HEK293 (cell line): ENCODE data around the gene FRMD3.

Experiments
- CTCF ChIA-PET: fragments of 350-600 bp; formaldehyde crosslinking; extraction: SDS; loops from one replicate; lab custom pipeline; 2021; ENCODE audit warnings: antibody characterized with exemption; lab: Yijun Ruan, JAX
- POLR2A ChIA-PET: fragments of 300-600 bp; formaldehyde crosslinking; extraction: SDS; loops from one replicate; lab custom pipeline; 2020; ENCODE audit warnings: antibody characterized with exemption, inconsistent platforms; lab: Yijun Ruan, JAX
- H3K27ac ChIP-seq: fragments of 200-500 bp; sonication (Bioruptor generic); 2 replicates; pipeline ENCODE4 v1.5.1; 2014; ENCODE audit warnings: low read depth, low read length, control low read depth, inconsistent platforms; ENCODE audit errors: extremely low read depth
- H3K36me3 ChIP-seq, 2 experiments: fragments of 200-500 bp in 1 of 2; sonication (Bioruptor generic) in 1 of 2; 1 replicate in 1 of 2; 2 replicates in 1 of 2; pipeline ENCODE4 v1.5.1; 2014 to 2017; ENCODE audit warnings: inconsistent platforms in 2 of 2, low read length in 2 of 2; ENCODE audit not compliant: control insufficient read depth in 2 of 2, insufficient read depth in 1 of 2
- H3K4me1 ChIP-seq: fragments of 200-500 bp; sonication (Bioruptor generic); 2 replicates; pipeline ENCODE4 v1.5.1; 2014; ENCODE audit warnings: mild to moderate bottlenecking, low read length, inconsistent platforms; ENCODE audit not compliant: control insufficient read depth, insufficient read depth
- H3K4me3 ChIP-seq: 2 replicates; pipeline ENCODE4 v1.5.1; 2011; ENCODE audit warnings: low read depth, mild to moderate bottlenecking, control low read depth, low read length, moderate library complexity
- H3K9me3 ChIP-seq: fragments of 200-500 bp; sonication (Bioruptor generic); 2 replicates; pipeline ENCODE4 v1.5.1; 2014; ENCODE audit warnings: low read depth, low read length, inconsistent platforms; ENCODE audit not compliant: control insufficient read depth, insufficient read depth
- PRDM1 ChIP-seq: fragments of 450-650 bp; formaldehyde crosslinking; IDR thresholded peaks from 2 replicates; pipeline ENCODE4; 2016; ENCODE audit warnings: missing biosample characterization, missing genetic modification characterization
- PRDM10 ChIP-seq: fragments of 450-650 bp; formaldehyde crosslinking; IDR thresholded peaks from 2 replicates; pipeline ENCODE4 v1.5.1; 2016; ENCODE audit warnings: missing biosample characterization, missing genetic modification characterization
- SCRT2 ChIP-seq: fragments of 450-650 bp; formaldehyde crosslinking; IDR thresholded peaks from 2 replicates; pipeline ENCODE4 v1.5.1; 2016; ENCODE audit warnings: missing biosample characterization, missing genetic modification characterization
- SETDB1 ChIP-seq: IDR thresholded peaks from one replicate; pipeline ENCODE4 v1.6.1; 2017; ENCODE audit warnings: mild to moderate bottlenecking, low read length, moderate library complexity, mixed read lengths; ENCODE audit not compliant: insufficient read length
- ZNF18 ChIP-seq: fragments of 450-650 bp; formaldehyde crosslinking; IDR thresholded peaks from 2 replicates; pipeline ENCODE4 v1.5.1; 2016; ENCODE audit warnings: missing biosample characterization, missing genetic modification characterization
- ZNF398 ChIP-seq: fragments of 450-650 bp; formaldehyde crosslinking; IDR thresholded peaks from 2 replicates; pipeline ENCODE4 v1.5.1; 2017; ENCODE audit warnings: missing biosample characterization, missing genetic modification characterization
- ZNF518A ChIP-seq: fragments of 450-650 bp; formaldehyde crosslinking; conservative IDR thresholded peaks from 2 replicates; pipeline ENCODE4 v1.5.1; 2016; ENCODE audit warnings: low read depth, missing biosample characterization, missing genetic modification characterization
- ZNF555 ChIP-seq: fragments of 450-650 bp; formaldehyde crosslinking; conservative IDR thresholded peaks from 2 replicates; pipeline ENCODE4 v1.5.1; 2017; ENCODE audit warnings: missing biosample characterization, mild to moderate bottlenecking, missing genetic modification characterization, inconsistent platforms
- ZNF654 ChIP-seq: fragments of 450-650 bp; formaldehyde crosslinking; IDR thresholded peaks from 2 replicates; pipeline ENCODE4 v1.5.1; 2016; ENCODE audit warnings: low read depth, missing biosample characterization, missing genetic modification characterization

FRMD3 gene

GRCh38 chr9:83473488-83473971 lies 64.7 kb downstream of the FRMD3 start:
- Histone ChIP-seq H3K36me3 (no peaks in the 10 kb centered on the region), H3K4me1 (no peaks in the 10 kb centered on the region), H3K9me3 (no peaks in the 10 kb centered on the region), H3K27ac (no peak overlapping the region), H3K4me3 (no peak overlapping the region)
- ChIA-PET POLR2A (no interaction called here), CTCF (interaction anchor here (0.7 kb wide), 1 partner anchor 19 kb away, joined by 3 read pairs; no protein-coding TSS in a partner anchor)
- TF ChIP-seq ZNF18 (no peak), PRDM1 (tag by site-specific recombination) (peak; percentile 98), PRDM10 (tag by site-specific recombination) (no peak)
- TF ChIP-seq, all 188 proteins: peak for 1

- H3K27ac ChIP-seq = no peak overlapping the region
- TF ChIP-seq SCRT2 (tag by site-specific recombination) = no peak
- TF ChIP-seq ZNF518A (tag by site-specific recombination) = no peak
- no peak for TF ChIP-seq SETDB1
- no peak for TF ChIP-seq ZNF654 (tag by site-specific recombination)
- TF ChIP-seq ZNF398 (tag by site-specific recombination) = no peak
- TF ChIP-seq ZNF555 (tag by site-specific recombination) = no peak
- ChIA-PET CTCF (no interaction called here), POLR2A (no interaction called here)
- no peaks in the 10 kb centered on the region for H3K4me1 ChIP-seq
- no peaks in the 10 kb centered on the region for H3K9me3 ChIP-seq
- no peaks in the 10 kb centered on the region for H3K36me3 ChIP-seq
- H3K4me3 ChIP-seq = no peak overlapping the region
Observed at GRCh38 chr9:83472764-83473163, 65.4 kb downstream of the FRMD3 start.
